ENCODE measurements around the gene NUDCD3. TPM values are rescaled to one million over a fixed set of nuclear protein-coding genes. Genes with fewer than 3 reads are reported as not detected.

The NUDCD3 gene
- total and polyA plus RNA-seq, 8 donors = 22.4 to 62.1 (median 35.4) TPM

Other genes starting within 250 kb of the NUDCD3 start
- gene CAMK2B, start 165.1 kb downstream of the NUDCD3 start, total RNA-seq = 1 to 10 TPM in 4 of 6 donors, under 1 TPM in 2; 0.83 to 2.7 (median 1.8) TPM
- gene CAMK2B, start 165.1 kb downstream of the NUDCD3 start, polyA plus RNA-seq = 10 to 100 TPM; 11.6 to 34.0 TPM
- gene NPC1L1, start 50.7 kb upstream of the NUDCD3 start, total RNA-seq = under 1 TPM; 0.20 to 0.98 (median 0.60) TPM
- 1 to 10 TPM in 1 of 2 donors, under 1 TPM in 1; 0.61 to 3.4 TPM for gene NPC1L1, start 50.7 kb upstream of the NUDCD3 start, polyA plus RNA-seq
- 10 to 100 TPM; 23.0 to 36.6 (median 27.3) TPM for gene DDX56, start 83.2 kb upstream of the NUDCD3 start, total RNA-seq
- 100 to 1,000 TPM; 107 to 114 TPM for gene DDX56, start 83.2 kb upstream of the NUDCD3 start, polyA plus RNA-seq
- 10 to 100 TPM; 38.2 to 53.0 (median 47.0) TPM for gene TMED4, start 91.6 kb upstream of the NUDCD3 start, total RNA-seq
- 10 to 100 TPM; 32.3 to 55.9 TPM for gene TMED4, start 91.6 kb upstream of the NUDCD3 start, polyA plus RNA-seq
- 10 to 100 TPM; 24.5 to 49.2 (median 33.7) TPM for gene OGDH, start 116.0 kb upstream of the NUDCD3 start, total RNA-seq
- gene OGDH, start 116.0 kb upstream of the NUDCD3 start, polyA plus RNA-seq = 10 to 100 TPM; 18.4 to 19.3 TPM

Data from pancreas (tissue), 8 donors.